Loucy (cell line): Measurements from ENCODE around the gene GFER.

Experiments used
- EZH2phosphoT487 ChIP-seq: fragments of 200-600 bp; IDR thresholded peaks from 2 replicates; pipeline ENCODE4 v1.6.1; 2018; ENCODE audit warnings: antibody characterized with exemption, mild to moderate bottlenecking, moderate library complexity, borderline replicate concordance
- TF ChIP-seq, protein P1 (sequence below): fragments of 200-600 bp; sonication (generic); conservative IDR thresholded peaks from 2 replicates; pipeline ENCODE4 v1.5.1; 2014; ENCODE audit warnings: mild to moderate bottlenecking, antibody characterized with exemption, low read length

- TF ChIP-seq, protein P1, sequence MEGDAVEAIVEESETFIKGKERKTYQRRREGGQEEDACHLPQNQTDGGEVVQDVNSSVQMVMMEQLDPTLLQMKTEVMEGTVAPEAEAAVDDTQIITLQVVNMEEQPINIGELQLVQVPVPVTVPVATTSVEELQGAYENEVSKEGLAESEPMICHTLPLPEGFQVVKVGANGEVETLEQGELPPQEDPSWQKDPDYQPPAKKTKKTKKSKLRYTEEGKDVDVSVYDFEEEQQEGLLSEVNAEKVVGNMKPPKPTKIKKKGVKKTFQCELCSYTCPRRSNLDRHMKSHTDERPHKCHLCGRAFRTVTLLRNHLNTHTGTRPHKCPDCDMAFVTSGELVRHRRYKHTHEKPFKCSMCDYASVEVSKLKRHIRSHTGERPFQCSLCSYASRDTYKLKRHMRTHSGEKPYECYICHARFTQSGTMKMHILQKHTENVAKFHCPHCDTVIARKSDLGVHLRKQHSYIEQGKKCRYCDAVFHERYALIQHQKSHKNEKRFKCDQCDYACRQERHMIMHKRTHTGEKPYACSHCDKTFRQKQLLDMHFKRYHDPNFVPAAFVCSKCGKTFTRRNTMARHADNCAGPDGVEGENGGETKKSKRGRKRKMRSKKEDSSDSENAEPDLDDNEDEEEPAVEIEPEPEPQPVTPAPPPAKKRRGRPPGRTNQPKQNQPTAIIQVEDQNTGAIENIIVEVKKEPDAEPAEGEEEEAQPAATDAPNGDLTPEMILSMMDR = no peak
- no peak for TF ChIP-seq EZH2phosphoT487
These were observed 593 bp downstream of the GFER start for GRCh38 chr16:1984347-1985225.
